GM21825 (cell line): ENCODE results near the gene STOX1.
"Not testable (repeated sequence)": the region's sequence is repeated elsewhere in the genome, so short reads cannot be mapped to it uniquely, and the experiment has no call there.

Experiments
- ATAC-seq: cut with Tn5 transposase; IDR thresholded peaks from one replicate; pipeline ENCODE4 v1.9.1; 2021; ENCODE audit warnings: mild to moderate bottlenecking, moderate library complexity; ENCODE audit not compliant: unreplicated experiment

STOX1 gene

GRCh38 chr10:68829521-68829920, 2.2 kb downstream of the STOX1 start:
- no peak for ATAC-seq

DNA sequence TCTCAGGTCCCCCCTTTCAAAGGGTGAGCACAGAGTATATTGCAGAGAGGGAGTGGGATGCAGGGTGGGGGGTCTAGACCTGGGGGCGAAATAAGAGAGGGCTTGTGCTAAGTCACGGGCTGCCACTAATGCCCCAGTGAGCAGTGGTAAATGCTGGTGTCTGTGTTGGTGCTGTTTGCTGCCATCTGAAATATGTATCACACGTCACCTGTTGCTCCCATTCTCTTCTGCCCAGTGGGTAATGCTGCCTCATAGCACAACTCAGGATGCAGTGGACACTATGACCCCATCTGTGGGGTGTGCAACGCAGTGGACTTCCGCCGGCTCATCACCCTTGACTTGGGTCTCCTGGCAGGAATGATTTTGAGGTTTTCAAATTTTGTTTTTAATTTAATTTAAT, 2.6 kb downstream of the STOX1 start:
- no peak for ATAC-seq

- no peak for ATAC-seq
Observed at GRCh38 chr10:68831961-68832455, 4.7 kb downstream of the STOX1 start.

GRCh38 chr10:68832601-68833000, 5.3 kb downstream of the STOX1 start:
- no peak for ATAC-seq

- ATAC-seq: no peak
Observed at GRCh38 chr10:68837626-68838322, 10.4 kb downstream of the STOX1 start.

DNA sequence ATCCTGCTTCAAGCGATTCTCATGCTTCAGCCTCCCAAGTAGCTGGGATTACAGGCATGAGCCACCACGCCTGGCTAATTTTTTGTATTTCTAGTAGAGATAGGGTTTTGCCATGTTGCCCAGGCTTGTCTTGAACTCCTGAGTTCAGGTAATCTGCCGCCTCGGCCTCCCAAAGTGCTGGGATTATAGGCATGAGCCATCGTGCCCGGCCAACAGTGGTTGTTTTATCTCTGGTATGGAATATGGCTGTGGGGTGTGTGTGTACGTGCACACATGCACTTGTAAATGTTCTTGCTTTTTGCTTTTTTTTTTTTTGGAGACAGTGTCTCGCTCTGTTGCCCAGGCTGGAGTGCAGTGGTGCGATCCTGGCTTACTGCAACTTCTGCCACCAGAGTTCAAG, 13.3 kb downstream of the STOX1 start:
- not testable (repeated sequence) for ATAC-seq

DNA sequence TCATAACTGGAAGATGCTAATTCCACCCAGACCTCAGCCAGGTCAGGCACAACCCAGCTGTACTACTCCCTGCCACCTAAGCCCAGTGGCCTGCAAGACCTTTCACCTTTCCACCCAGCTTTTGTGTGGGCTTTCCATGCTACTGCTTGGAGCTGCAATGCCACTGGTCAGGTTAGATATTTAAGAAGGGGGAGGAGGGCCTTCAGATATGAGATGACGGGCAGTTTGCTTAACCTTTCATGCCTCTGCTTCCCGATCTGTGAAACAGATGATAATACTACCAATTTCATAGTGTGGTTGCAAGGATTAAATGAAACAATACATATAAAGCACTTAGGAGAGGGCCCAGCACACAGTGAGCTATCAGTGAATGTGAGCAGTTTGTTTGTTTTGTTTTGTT, 20.9 kb downstream of the STOX1 start:
- ATAC-seq: no peak

DNA sequence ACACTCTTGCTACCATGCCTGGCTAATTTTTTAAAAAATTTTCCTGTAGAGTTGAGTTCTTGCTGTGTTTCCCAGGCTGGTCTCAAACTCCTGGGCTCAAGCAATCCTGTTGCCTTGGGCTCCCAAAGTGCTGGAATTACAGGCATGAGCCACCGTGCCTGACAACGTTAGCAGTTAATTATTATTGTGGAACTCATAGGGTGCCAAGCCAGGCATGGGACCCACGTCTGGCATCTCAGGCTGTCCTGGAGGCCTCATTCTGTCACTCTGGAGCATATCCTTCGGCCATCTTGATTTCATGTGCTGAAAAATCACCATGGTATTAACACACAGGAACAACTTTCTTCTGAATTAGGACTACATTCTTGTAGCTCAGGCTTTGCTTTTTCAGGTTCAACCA, 21.5 kb downstream of the STOX1 start:
- ATAC-seq: no peak

DNA sequence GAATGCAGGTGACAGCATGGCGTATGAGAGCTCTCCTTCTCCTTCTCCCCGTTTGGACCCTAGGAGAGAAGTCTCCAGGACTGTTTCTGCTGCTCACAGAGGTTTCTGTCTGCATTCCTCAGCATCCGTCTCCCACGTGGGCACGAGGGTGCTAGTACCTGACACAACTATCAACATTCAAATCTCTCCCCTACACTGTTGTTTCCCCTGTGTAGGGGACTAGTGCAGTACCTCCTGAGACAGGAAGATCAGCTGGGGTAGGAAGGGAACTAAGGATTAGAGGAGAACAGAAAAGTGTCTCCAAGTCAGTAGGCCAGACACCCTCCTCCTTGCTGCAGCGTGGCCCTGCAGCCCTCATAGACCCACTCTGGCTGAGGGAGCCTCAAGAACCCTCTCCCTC, 29.0 kb downstream of the STOX1 start:
- ATAC-seq: no peak

DNA sequence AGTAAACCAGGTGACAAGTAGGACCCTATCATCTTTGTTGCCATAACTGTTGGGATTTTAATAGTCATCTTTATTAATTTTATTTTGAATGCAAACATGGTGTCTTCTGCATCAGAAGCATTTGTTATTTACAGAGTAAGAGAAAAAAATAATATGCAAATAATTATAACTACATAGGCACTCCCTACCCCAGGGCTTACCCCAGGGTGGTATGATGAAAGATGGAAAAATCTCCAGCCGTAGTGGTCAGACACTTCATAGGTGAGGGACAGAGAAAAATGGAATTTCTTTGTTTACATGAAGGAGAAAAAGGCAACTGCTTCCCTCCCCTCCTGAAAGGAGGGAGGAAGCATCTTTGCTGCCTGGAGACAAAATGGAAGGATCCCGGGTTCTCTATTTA, 29.7 kb downstream of the STOX1 start:
- ATAC-seq: no peak

DNA sequence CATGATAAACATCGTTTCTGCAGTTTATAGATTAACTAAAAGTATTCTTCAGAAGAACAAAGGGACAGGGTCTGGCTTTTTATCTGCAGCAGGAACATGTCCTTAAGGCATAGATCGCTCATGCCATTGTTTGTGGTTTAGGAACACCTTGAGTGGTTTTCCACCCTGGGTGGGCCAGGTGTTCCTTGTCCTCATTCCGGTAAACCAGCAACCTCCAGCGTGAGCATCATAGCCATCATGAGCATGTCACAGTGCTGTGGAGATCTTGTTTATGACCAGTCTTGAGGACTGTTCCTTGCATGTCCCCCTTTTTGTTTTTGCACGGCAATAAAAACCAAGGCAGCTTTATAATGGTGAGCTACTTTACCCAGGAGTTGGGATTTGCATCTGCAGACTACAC, 33.9 kb downstream of the STOX1 start:
- ATAC-seq: no peak

DNA sequence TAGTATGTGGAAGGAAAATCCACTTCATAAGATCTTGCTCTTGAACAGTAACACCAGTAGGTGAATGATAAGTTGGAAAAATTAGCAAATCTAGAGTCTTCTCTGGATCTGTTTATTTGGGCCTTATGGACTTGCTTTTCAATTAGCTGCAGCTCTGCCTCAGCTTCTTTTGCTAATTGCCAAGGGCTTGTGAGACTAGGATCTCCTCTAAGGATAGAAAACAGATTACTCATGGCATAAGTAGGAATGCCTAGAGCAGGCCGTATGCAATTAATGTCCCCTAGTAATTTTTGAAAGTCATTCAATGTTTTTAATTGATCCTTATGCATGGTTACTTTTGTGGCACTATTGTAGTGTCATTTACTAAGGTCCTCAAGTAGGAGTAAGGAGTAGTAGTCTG, 37.3 kb downstream of the STOX1 start:
- ATAC-seq: no peak

GRCh38 chr10:68868173-68868572, 40.8 kb downstream of the STOX1 start:
- ATAC-seq: not testable (repeated sequence)

GRCh38 chr10:68869623-68870022, 42.3 kb downstream of the STOX1 start:
- ATAC-seq: no peak

GRCh38 chr10:68870061-68870460, 42.7 kb downstream of the STOX1 start:
- ATAC-seq: no peak

- no peak for ATAC-seq
Observed at GRCh38 chr10:68870545-68871104, 43.3 kb downstream of the STOX1 start.

DNA sequence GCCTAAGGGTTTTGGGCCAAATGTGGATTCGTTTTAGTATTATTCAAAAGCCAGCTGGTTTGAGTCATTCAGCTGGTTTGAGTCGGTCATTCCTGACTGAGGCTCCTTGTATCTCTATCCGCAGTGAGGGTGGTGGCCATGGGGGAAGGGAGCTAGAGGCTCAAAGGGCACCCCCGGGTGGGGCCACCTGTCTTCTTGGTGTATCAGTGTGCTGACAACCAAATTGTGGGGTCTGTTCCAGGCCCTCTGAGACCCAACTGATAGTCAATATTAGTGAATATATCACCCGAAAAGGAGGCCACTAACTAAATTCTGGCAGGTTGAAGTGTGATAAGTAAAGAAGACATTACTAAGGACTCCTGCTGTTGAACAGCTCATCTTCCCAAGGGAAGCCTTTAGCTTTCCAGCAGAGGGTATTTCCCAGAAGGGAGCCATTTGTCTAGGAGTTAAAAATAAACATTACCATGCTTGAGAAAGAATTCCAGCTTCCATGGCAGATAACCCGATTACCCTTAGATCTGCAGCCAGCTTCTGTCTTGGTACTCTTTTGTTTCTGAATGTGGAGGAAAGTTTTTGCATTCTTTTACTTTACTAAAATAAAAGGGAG, 43.9 kb downstream of the STOX1 start:
- no peak for ATAC-seq

DNA sequence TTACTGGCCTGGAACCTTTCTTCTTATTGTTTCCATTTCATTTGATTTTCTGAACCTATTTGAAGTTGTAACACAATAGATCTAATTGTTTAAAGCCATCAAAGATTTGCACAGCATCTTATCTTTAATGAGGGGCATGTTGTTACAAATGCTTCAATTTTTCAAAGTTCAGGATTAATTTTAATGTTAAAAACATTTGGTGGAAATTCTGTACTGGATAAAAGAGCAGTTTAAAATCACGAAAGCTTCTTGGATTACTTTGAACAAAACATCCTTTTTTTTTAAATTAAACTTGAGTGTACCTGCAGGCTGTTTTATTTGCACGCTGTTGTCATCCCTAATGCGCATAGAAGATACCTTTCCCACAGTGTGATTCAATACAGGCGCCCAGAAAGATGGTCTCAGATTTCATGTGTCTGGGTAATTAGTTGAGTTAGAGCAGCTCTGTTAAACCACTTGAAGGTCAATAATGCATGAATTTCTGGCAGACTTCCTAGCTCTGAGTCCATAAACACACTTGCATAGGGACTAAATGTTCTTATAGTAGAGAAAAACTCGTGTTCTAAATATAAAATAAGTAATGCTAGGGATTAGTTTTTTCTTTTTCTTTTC, 44.5 kb downstream of the STOX1 start:
- ATAC-seq: no peak

DNA sequence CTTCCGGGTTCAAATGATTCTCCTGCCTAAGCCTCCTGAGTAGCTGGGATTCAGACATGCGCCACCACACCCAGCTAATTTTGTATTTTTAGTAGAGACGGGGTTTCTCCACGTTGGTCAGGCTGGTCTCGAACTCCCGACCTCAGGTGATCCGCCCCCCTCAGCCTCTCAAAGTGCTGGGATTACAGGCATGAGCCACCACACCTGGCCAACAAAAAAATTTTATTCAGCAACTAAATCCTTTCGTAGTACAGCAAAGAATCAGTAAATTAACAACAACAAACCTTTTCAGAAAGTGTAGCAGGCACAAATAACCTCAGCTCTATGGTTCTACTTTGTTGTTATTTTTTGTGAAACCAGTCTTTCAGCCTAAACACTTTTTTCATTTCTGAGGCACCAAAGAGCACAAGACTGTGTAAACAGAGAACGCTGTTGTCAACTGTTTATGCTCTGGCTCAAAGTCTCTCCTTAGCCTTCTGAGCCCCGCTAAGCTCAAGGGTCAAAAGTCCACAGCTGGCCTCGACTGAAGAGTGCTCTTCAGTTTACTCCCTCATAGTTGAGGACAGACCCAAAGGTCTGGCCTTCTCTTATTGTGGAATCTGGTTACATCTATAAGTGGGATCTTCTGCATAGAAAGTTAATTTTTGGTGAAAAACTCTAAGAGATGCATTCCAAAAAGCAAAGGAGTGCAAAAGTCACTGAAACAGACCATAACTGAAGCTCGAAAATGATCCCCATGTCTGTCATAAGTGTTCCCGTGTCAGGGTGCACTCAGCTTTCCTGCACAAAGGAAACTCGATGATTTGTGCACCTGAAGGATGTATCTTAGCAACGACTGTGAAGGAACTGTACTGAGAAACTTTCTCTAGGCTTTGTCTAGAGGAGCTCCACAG, 49.2 kb downstream of the STOX1 start:
- ATAC-seq: no peak

GRCh38 chr10:68877482-68878110, 50.3 kb downstream of the STOX1 start:
- no peak for ATAC-seq
